KMS-11 (cell line): ENCODE results near the gene INKA2.
A peak's percentile ranks its signal among the peaks of the same experiment; 100 is the strongest.

Experiments used
- H2AFZ ChIP-seq: fragments of 200-600 bp; sonication (generic); 2 replicates; pipeline ENCODE4 v1.6.1; 2016; ENCODE audit warnings: antibody characterized with exemption, mixed run types, low read depth
- H3K27ac ChIP-seq: fragments of 200-600 bp; sonication (generic); 2 replicates; pipeline ENCODE4 v1.6.1; 2016; ENCODE audit warnings: mild to moderate bottlenecking, mixed run types
- H3K27me3 ChIP-seq: fragments of 200-600 bp; sonication (generic); 2 replicates; pipeline ENCODE4 v1.6.1; 2017; ENCODE audit warnings: mild to moderate bottlenecking, low read depth, mixed run types, moderate library complexity; ENCODE audit not compliant: insufficient read depth
- H3K36me3 ChIP-seq: fragments of 200-600 bp; sonication (generic); 2 replicates; pipeline ENCODE4 v1.6.1; 2017; ENCODE audit warnings: mild to moderate bottlenecking, mixed run types; ENCODE audit not compliant: insufficient read depth
- H3K4me1 ChIP-seq: fragments of 200-600 bp; sonication (generic); 2 replicates; pipeline ENCODE4 v1.6.1; 2016; ENCODE audit warnings: mild to moderate bottlenecking, low read depth, mixed run types; ENCODE audit not compliant: poor library complexity, severe bottlenecking
- H3K4me2 ChIP-seq: fragments of 200-600 bp; sonication (generic); 2 replicates; pipeline ENCODE4 v1.7.0; 2016; ENCODE audit warnings: mild to moderate bottlenecking, mixed run types
- H3K4me3 ChIP-seq: fragments of 200-600 bp; sonication (generic); IDR thresholded peaks from 2 replicates; pipeline ENCODE4 v1.6.1; 2017; ENCODE audit warnings: low read depth, low read length, mixed read lengths; ENCODE audit not compliant: insufficient read depth
- H3K79me2 ChIP-seq: fragments of 200-600 bp; sonication (generic); 2 replicates; pipeline ENCODE4 v1.6.1; 2016; ENCODE audit warnings: low read depth, mixed run types; ENCODE audit not compliant: insufficient read depth
- H3K9ac ChIP-seq: fragments of 200-600 bp; sonication (generic); 2 replicates; pipeline ENCODE4 v1.6.1; 2016; ENCODE audit warnings: mild to moderate bottlenecking, mixed run types
- H4K20me1 ChIP-seq: fragments of 200-600 bp; sonication (generic); 2 replicates; pipeline ENCODE4 v1.6.1; 2016; ENCODE audit warnings: mild to moderate bottlenecking, mixed run types; ENCODE audit not compliant: insufficient read depth
- CTCF ChIP-seq: fragments of 200-600 bp; sonication (generic); conservative IDR thresholded peaks from 2 replicates; pipeline ENCODE4 v1.6.1; 2017; ENCODE audit warnings: low read depth, mild to moderate bottlenecking, antibody characterized with exemption, low read length, moderate library complexity, mixed read lengths

The INKA2 gene

GRCh38 chr1:111739194-111739924 is at the start of gene INKA2:
INKA2 (minus strand) TSS chr1:111739395; CDS start chr1:111739242, 153 bp downstream.
- H4K20me1 ChIP-seq = no peaks in the 10 kb centered on the region
- peak within 1 kb of the TSS; percentile 5 for H3K4me3 ChIP-seq
- peak within 1 kb of the TSS; percentile 44 for H3K4me2 ChIP-seq
- H3K36me3 ChIP-seq = no peaks in the 10 kb centered on the region
- peaks cover 9% of the 10 kb centered on the region for H3K4me1 ChIP-seq
- H3K79me2 ChIP-seq = no peaks in the 10 kb centered on the region
- H3K27me3 ChIP-seq = no peaks in the 10 kb centered on the region
- H3K27ac ChIP-seq = peak within 1 kb of the TSS; percentile 30; the same call in 1 of the 2 replicates
- H2AFZ ChIP-seq = peak within 1 kb of the TSS; percentile 79
- H3K9ac ChIP-seq = peak within 1 kb of the TSS; percentile 52; the same call in 1 of the 2 replicates
- TF ChIP-seq CTCF = no peak

- no peaks in the 10 kb centered on the region for H3K27me3 ChIP-seq
- no peaks in the 10 kb centered on the region for H3K4me1 ChIP-seq
- no peak for TF ChIP-seq CTCF
Observed at GRCh38 chr1:111786669-111787207, 47.5 kb upstream of the INKA2 start.

GRCh38 chr1:111784273-111784901 is 45.2 kb upstream of the INKA2 start:
- H3K9ac ChIP-seq = no peak overlapping the region
- no peaks in the 10 kb centered on the region for H3K27me3 ChIP-seq
- H3K27ac ChIP-seq = no peak overlapping the region
- TF ChIP-seq CTCF = no peak
- H3K36me3 ChIP-seq = no peaks in the 10 kb centered on the region
- no peak overlapping the region for H2AFZ ChIP-seq
- H4K20me1 ChIP-seq = no peaks in the 10 kb centered on the region
- no peak overlapping the region for H3K4me2 ChIP-seq
- H3K79me2 ChIP-seq = no peaks in the 10 kb centered on the region
- no peaks in the 10 kb centered on the region for H3K4me1 ChIP-seq
- no peak overlapping the region for H3K4me3 ChIP-seq

More at GRCh38 chr1:111786669-111787207, 47.5 kb upstream of the INKA2 start:
- Histone ChIP-seq H3K27ac (no peak overlapping the region), H3K9ac (no peak overlapping the region), H2AFZ (no peak overlapping the region), H4K20me1 (no peaks in the 10 kb centered on the region), H3K79me2 (no peaks in the 10 kb centered on the region), H3K4me3 (no peak overlapping the region), H3K4me2 (no peak overlapping the region), H3K36me3 (no peaks in the 10 kb centered on the region)

GRCh38 chr1:111779546-111779945 is 40.4 kb upstream of the INKA2 start:
- H3K9ac ChIP-seq = no peak overlapping the region
- H4K20me1 ChIP-seq = no peaks in the 10 kb centered on the region
- H3K79me2 ChIP-seq = no peaks in the 10 kb centered on the region
- no peak overlapping the region for H3K27ac ChIP-seq
- H2AFZ ChIP-seq = no peak overlapping the region
- H3K4me1 ChIP-seq = no peaks in the 10 kb centered on the region
- H3K27me3 ChIP-seq = no peaks in the 10 kb centered on the region
- no peak overlapping the region for H3K4me3 ChIP-seq
- no peak overlapping the region for H3K4me2 ChIP-seq
- H3K36me3 ChIP-seq = no peaks in the 10 kb centered on the region
- TF ChIP-seq CTCF = no peak
